Activated T-helper 17 cell treated with anti-CD3 and anti-CD28 coated beads, Interleukin-2, amount 50 U/mL, for 72 hours (primary cell): ENCODE results near the gene PLGRKT. TPM values are rescaled to one million over a fixed set of nuclear protein-coding genes. Genes with fewer than 3 reads are reported as not detected.
"Not testable (repeated sequence)": the region's sequence is repeated elsewhere in the genome, so short reads cannot be mapped to it uniquely, and the experiment has no call there.

Experiments used
- ATAC-seq: fragments of 150-1000 bp; cut with Tn5 transposase; replicated peaks from 2 replicates; pipeline ENCODE4 v1.10.0; 2021; ENCODE audit warnings: mild to moderate bottlenecking, moderate library complexity
- H3K27ac Mint-ChIP-seq: one replicate; pipeline ENCODE4 v1.8.0; 2022; ENCODE audit warnings: mixed read lengths
- H3K27me3 Mint-ChIP-seq: one replicate; pipeline ENCODE4 v1.8.0; 2022; ENCODE audit warnings: mixed read lengths
- H3K36me3 Mint-ChIP-seq: one replicate; pipeline ENCODE4 v1.8.0; 2022; ENCODE audit warnings: low read depth, mild to moderate bottlenecking, mixed read lengths
- H3K4me1 Mint-ChIP-seq: one replicate; pipeline ENCODE4 v1.8.0; 2022; ENCODE audit warnings: mixed read lengths
- H3K4me3 Mint-ChIP-seq: one replicate; pipeline ENCODE4 v1.8.0; 2022; ENCODE audit warnings: mild to moderate bottlenecking, mixed read lengths
- H3K9me3 Mint-ChIP-seq: one replicate; pipeline ENCODE4 v1.8.0; 2022; ENCODE audit warnings: mixed read lengths
- total RNA-seq, 2 donors: library from RNA; stranded (reverse); gene quantifications; one replicate each; pipeline ENCODE4 v1.2.3, GENCODE V29; 2022

Gene PLGRKT
- total RNA-seq, 2 donors from 2014 or later = 25.8 to 26.3 TPM

DNA sequence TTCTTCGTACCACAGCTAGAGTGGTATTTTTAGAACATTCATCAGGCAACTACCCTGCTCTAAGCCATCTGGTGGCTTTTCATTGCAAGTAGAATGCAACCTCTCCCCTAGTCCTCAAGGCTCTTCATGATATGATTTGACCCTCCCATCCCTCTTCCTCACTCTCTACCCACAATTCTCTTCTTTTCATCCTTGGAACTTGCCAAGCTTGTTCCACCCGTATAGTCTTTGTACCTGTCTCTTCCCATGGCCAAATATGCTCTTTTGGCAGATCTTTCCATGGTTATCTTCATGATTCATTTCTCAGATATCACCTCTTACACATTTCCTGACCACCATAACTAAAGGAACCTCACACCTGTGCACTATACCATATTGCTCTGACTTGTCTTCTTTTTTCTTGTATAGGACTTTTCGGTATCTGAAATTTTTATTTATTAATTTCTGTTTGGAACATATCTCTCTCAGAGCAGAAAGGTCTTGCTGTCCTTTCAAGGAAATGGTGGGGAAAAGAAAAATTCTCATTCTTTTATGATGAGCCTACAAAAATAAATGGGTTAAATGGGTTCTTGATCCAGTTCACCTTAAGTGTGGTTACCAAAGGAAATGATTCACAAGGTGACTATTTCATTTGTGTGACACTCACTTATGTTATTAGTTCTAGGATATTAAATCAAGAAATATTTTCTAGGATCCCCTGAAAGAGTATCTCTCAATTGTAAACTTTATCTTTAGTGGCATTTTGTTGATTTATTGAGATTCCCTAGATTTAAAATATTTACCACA is 8.9 kb upstream of the PLGRKT start:
- peak; percentile 37 for ATAC-seq
- H3K27ac Mint-ChIP-seq = peak overlapping the region; percentile 53
- no peaks in the 10 kb centered on the region for H3K9me3 Mint-ChIP-seq
- peak overlapping the region; percentile 97 for H3K4me3 Mint-ChIP-seq
- peaks cover 7% of the 10 kb centered on the region for H3K36me3 Mint-ChIP-seq
- no peaks in the 10 kb centered on the region for H3K27me3 Mint-ChIP-seq
- H3K4me1 Mint-ChIP-seq = peaks cover 30% of the 10 kb centered on the region

DNA sequence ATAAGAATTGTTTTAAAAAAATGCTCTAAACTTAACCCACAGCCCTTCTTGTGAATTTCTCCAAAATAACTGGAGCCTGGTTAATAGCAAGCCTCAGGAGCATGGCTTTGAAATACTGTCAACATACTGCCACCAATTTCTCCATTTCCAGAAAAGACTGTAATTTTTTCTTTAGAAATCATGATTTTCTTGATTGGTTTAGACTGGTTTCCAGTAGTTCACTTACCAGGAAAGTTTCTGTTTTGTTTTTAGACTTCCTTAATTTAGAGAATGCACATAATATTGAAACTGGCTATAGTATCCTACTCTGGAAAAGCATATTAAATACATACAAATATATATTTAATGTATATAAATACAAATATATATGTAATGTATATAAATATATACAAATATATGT is 8.2 kb upstream of the PLGRKT start:
- Mint-ChIP-seq H3K27me3 (no peaks in the 10 kb centered on the region), H3K4me3 (peak overlapping the region; percentile 97), H3K27ac (peak overlapping the region; percentile 53), H3K4me1 (peaks cover 33% of the 10 kb centered on the region), H3K36me3 (no peaks in the 10 kb centered on the region), H3K9me3 (no peaks in the 10 kb centered on the region)
- no peak for ATAC-seq

DNA sequence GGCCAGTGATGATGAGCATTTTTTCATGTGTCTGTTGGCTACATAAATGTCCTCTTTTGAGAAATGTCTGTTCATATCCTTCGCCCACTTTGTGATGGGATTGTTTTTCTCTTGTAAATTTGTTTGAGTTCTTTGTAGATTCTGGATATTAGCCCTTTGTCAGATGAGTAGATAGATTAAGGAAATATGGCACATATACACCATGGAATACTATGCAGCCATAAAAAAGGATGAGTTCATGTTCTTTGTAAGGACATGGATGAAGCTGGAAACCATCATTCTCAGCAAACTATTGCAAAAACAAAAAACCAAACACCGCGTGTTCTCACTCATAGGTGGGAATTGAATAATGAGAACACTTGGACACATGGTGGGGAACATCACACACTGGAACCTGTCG is 7.4 kb upstream of the PLGRKT start:
- not testable (repeated sequence) for H3K36me3 Mint-ChIP-seq, H3K27ac Mint-ChIP-seq, H3K27me3 Mint-ChIP-seq, H3K4me3 Mint-ChIP-seq, H3K9me3 Mint-ChIP-seq, ATAC-seq
- H3K4me1 Mint-ChIP-seq = peaks cover 39% of the 10 kb centered on the region

- H3K9me3 Mint-ChIP-seq = no peaks in the 10 kb centered on the region
- peaks cover 41% of the 10 kb centered on the region for H3K4me1 Mint-ChIP-seq
- no peaks in the 10 kb centered on the region for H3K27me3 Mint-ChIP-seq
- no peaks in the 10 kb centered on the region for H3K36me3 Mint-ChIP-seq
- no peak overlapping the region for H3K4me3 Mint-ChIP-seq
- no peak for ATAC-seq
- no peak overlapping the region for H3K27ac Mint-ChIP-seq
These were observed 6.1 kb upstream of the PLGRKT start for GRCh38 chr9:5443850-5444249.

GRCh38 chr9:5442400-5443011 is 4.8 kb upstream of the PLGRKT start:
- no peak for ATAC-seq
- H3K4me3 Mint-ChIP-seq = no peak overlapping the region
- H3K27me3 Mint-ChIP-seq = no peaks in the 10 kb centered on the region
- peaks cover 33% of the 10 kb centered on the region for H3K4me1 Mint-ChIP-seq
- H3K27ac Mint-ChIP-seq = no peak overlapping the region
- H3K36me3 Mint-ChIP-seq = no peaks in the 10 kb centered on the region
- H3K9me3 Mint-ChIP-seq = no peaks in the 10 kb centered on the region

- peak overlapping the region; percentile 81 for H3K27ac Mint-ChIP-seq
- H3K4me1 Mint-ChIP-seq = peaks cover 35% of the 10 kb centered on the region
- no peak for ATAC-seq
These were observed 3.3 kb upstream of the PLGRKT start for GRCh38 chr9:5441043-5441442.

DNA sequence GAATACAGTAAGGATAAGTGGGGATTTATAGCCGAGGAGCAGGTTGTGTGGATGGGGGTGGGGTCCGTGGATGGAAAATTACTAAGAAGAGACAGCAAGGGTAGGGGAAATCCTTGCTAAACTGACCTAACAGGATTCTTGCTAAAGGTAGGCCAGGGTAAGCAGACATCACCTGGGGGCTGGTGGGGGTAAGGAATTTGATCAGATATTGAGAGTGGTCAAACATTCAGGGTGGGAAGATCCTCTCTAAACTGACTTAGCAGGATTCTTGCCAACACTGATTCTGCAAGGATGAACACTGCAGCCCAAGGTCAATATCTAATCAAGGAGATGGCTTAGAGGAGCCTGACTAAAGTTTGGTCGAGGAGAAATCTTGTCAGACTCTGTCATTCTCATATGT is 2.7 kb upstream of the PLGRKT start:
- Mint-ChIP-seq H3K36me3 (peaks cover 21% of the 10 kb centered on the region), H3K27ac (peak overlapping the region; percentile 98), H3K4me1 (peaks cover 38% of the 10 kb centered on the region), H3K27me3 (no peaks in the 10 kb centered on the region), H3K9me3 (no peaks in the 10 kb centered on the region), H3K4me3 (peak overlapping the region; percentile 88)
- no peak for ATAC-seq

More at GRCh38 chr9:5441043-5441442, 3.3 kb upstream of the PLGRKT start:
- H3K27me3 Mint-ChIP-seq = no peaks in the 10 kb centered on the region
- H3K4me3 Mint-ChIP-seq = peak overlapping the region; percentile 88
- H3K36me3 Mint-ChIP-seq = peaks cover 14% of the 10 kb centered on the region
- H3K9me3 Mint-ChIP-seq = no peaks in the 10 kb centered on the region

- Mint-ChIP-seq H3K4me1 (peaks cover 42% of the 10 kb centered on the region), H3K36me3 (peaks cover 29% of the 10 kb centered on the region), H3K27ac (peak overlapping the region; percentile 98), H3K4me3 (peak overlapping the region; percentile 88), H3K9me3 (no peaks in the 10 kb centered on the region), H3K27me3 (no peaks in the 10 kb centered on the region)
- ATAC-seq = peak; percentile 58
These were observed 807 bp upstream of the PLGRKT start for GRCh38 chr9:5438301-5439162.

DNA sequence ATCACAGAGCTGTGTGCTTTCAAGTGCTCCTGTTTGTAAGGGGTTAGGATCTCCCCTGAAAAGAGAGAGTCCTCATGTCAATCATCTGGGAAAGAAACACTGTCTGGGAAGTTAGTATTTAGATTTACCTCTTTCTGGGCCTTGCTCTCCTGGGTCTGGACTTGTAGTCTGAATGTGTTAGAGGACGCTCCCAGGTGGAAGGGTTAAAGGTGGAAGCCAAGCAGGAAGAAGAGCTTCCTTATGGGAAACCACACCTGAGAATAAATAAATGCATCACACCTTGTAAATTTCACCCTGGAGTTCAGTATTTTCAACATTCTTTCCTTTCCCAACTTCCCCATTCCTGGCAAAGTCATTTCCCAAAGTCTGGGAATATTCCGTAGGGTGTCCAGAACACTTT is 1.3 kb downstream of the PLGRKT start:
- peaks cover 50% of the 10 kb centered on the region for H3K36me3 Mint-ChIP-seq
- H3K27me3 Mint-ChIP-seq = no peaks in the 10 kb centered on the region
- peak overlapping the region; percentile 98 for H3K27ac Mint-ChIP-seq
- peaks cover 36% of the 10 kb centered on the region for H3K4me1 Mint-ChIP-seq
- ATAC-seq = no peak
- peak overlapping the region; percentile 88 for H3K4me3 Mint-ChIP-seq
- no peaks in the 10 kb centered on the region for H3K9me3 Mint-ChIP-seq

GRCh38 chr9:5435912-5436311 is 1.8 kb downstream of the PLGRKT start:
- H3K27me3 Mint-ChIP-seq = no peaks in the 10 kb centered on the region
- peak overlapping the region; percentile 98 for H3K27ac Mint-ChIP-seq
- H3K4me1 Mint-ChIP-seq = peaks cover 33% of the 10 kb centered on the region
- peaks cover 55% of the 10 kb centered on the region for H3K36me3 Mint-ChIP-seq
- H3K4me3 Mint-ChIP-seq = peak overlapping the region; percentile 88
- no peaks in the 10 kb centered on the region for H3K9me3 Mint-ChIP-seq
- ATAC-seq = peak; percentile 16

GRCh38 chr9:5433841-5434810 is 3.6 kb downstream of the PLGRKT start:
- not testable (repeated sequence) for H3K4me3 Mint-ChIP-seq, H3K9me3 Mint-ChIP-seq, ATAC-seq, H3K27me3 Mint-ChIP-seq, H3K27ac Mint-ChIP-seq
- Mint-ChIP-seq H3K4me1 (peaks cover 29% of the 10 kb centered on the region), H3K36me3 (peaks cover 65% of the 10 kb centered on the region)

DNA sequence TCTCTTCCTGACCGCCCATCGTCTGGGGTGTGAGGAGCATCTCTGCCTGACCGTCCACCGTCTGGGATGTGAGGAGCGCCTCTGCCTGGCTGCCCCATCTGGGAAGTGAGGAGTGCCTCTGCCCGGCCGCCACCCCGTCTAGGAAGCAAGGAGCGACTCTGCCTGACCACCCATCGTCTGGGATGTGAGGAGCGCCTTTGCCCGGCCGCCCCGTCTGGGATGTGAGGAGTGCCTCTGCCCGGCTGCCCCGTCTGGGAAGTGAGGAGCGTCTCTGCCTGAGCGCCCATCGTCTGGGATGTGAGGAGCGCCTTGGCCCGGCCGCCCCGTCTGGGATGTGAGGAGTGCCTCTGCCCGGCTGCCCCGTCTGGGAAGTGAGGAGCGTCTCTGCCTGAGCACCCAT is 4.4 kb downstream of the PLGRKT start:
- not testable (repeated sequence) for H3K9me3 Mint-ChIP-seq, H3K27me3 Mint-ChIP-seq, H3K27ac Mint-ChIP-seq, ATAC-seq, H3K4me3 Mint-ChIP-seq
- H3K4me1 Mint-ChIP-seq = peaks cover 25% of the 10 kb centered on the region
- H3K36me3 Mint-ChIP-seq = peaks cover 65% of the 10 kb centered on the region

- not testable (repeated sequence) for ATAC-seq, H3K4me3 Mint-ChIP-seq, H3K27me3 Mint-ChIP-seq, H3K9me3 Mint-ChIP-seq
- peaks cover 25% of the 10 kb centered on the region for H3K4me1 Mint-ChIP-seq
- H3K36me3 Mint-ChIP-seq = peaks cover 65% of the 10 kb centered on the region
- H3K27ac Mint-ChIP-seq = peak overlapping the region; percentile 61
These were observed 4.8 kb downstream of the PLGRKT start for GRCh38 chr9:5432890-5433289.

DNA sequence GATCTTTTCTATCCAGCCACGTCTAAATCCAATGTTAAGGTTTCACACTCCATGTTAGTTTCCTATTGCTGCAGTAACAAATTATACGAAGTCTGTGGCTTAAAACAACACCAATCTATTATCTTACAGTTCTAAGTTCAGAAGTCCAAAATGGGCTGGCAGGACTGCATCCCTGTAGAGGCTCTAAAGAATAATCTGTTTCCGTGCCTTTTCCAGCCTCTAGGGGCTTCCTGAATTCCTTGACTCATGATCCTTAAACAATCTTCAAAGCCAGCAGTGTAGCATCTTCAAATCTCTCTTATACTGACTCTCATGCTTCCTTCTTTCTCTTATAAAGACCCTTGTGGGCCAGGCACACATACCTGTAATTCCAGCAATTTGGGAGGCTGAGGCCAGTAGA is 6.8 kb downstream of the PLGRKT start:
- H3K36me3 Mint-ChIP-seq = peaks cover 49% of the 10 kb centered on the region
- no peaks in the 10 kb centered on the region for H3K9me3 Mint-ChIP-seq
- peaks cover 11% of the 10 kb centered on the region for H3K4me1 Mint-ChIP-seq
- ATAC-seq = no peak
- H3K27ac Mint-ChIP-seq = peak overlapping the region; percentile 61
- no peaks in the 10 kb centered on the region for H3K27me3 Mint-ChIP-seq
- H3K4me3 Mint-ChIP-seq = no peak overlapping the region
